Measurements from ENCODE around the gene OSBPL2.

DNA sequence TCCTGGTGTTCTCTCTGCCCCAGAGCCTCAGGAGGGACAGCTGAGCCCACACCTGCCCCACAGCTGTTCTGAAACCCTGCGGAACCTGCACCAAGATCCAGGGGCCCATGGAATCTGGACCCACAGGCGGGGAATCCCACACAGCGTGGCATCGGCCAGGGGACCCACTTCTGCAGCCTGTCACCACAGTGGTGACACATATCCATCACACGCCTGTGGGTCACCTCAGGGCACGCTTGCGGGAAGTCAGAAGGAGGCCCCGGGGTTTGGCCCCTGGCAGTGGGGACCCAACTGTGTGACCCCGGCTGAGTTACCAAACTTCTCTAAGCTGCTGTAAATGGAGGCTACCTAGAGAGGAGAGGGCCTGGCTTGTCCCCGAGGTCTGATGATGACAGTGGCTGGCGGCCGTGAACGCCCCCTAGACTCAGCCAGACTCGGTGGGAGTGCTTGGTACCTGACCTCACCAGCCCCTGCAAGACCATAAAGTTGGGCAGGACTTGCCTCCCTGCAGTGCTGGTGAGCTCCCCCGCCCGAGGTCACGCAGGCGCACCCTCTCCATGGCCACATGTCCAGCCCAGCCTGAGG lies 16.0 kb upstream of the OSBPL2 start:
- no peak for TF ChIP-seq EZH2 (IDR thresholded peaks at IDR 0.05; ENCODE audit: insufficient read depth, poor library complexity, severe bottlenecking)
- no peak for TF ChIP-seq EZH2phosphoT487 (IDR thresholded peaks at IDR 0.05; ENCODE audit: insufficient read depth, low read depth)
